K562 (cell line): Measurements from ENCODE around the gene NUTM1. TPM values are rescaled to one million over a fixed set of nuclear protein-coding genes. Genes with fewer than 3 reads are reported as not detected.
A peak's percentile ranks its signal among the peaks of the same experiment; 100 is the strongest.

Source experiments
- microRNA counts: library from miRNA; unstranded; fragments of <30 nt; microRNA quantifications from one replicate; lab custom pipeline; 2016
- microRNA-seq: library from miRNA; unstranded; fragments of <30 nt; microRNA quantifications from one replicate; pipeline ENCODE4, GENCODE V29; 2018; ENCODE audit warnings: borderline microRNAs expressed
- polyA plus RNA-seq, 8 experiments: library from polyadenylated mRNA; depleted of rRNA in 4 of 8; stranded (reverse) in 5 of 8; unstranded in 3 of 8; fragments of >200 nt; fragmentation: Nextera tagmentation in 2 of 8; fragmentation: Illumina TruSeq in 1 of 8; extraction: Ambion mirVana in 2 of 8; extraction: Trizol in 1 of 8; gene quantifications; 2 replicates each; pipeline versions ENCODE4 v1.2.1 to v1.2.3, GENCODE V29; 2011 to 2014; ENCODE audit warnings: inconsistent platforms in 1 of 8, missing spikeins in 1 of 8
- small RNA-seq: library from RNA; depleted of rRNA; stranded (forward); fragments of <200 nt; gene quantifications from one replicate; pipeline ENCODE3, GENCODE V24; 2014
- total RNA-seq, 7 experiments: library from RNA; depleted of rRNA in 6 of 7; stranded (reverse); fragments of >200 nt in 6 of 7; fragmentation: Illumina TruSeq in 2 of 7; extraction: Trizol in 2 of 7; gene quantifications; 2 replicates each; pipeline versions ENCODE4 v1.2.1 to v1.2.3, GENCODE V29; 2011 to 2021; ENCODE audit warnings: low replicate concordance in 1 of 7

Gene NUTM1
- total and polyA plus RNA-seq, 9 of the 15 experiments (the other 6 are each of a cell fraction or from before 2014, with no cell fraction given), result 0.01 to 0.05 (median 0.04) TPM; not detected in 4

MicroRNAs within 50 kb of the gene (microRNA counts, 767-probe panel; counts per million panel counts)
- 1,983 counts per million, percentile 51 among the panel's probes with 10 or more counts for microRNA hsa-miR-1233 (lab: Ali Mortazavi, UCI)

Small RNAs within 50 kb of the gene (microRNA-seq; reads per million reads assigned to microRNA genes)
- not detected for gene MIR1233-1

Small RNAs within 50 kb of the gene (small RNA-seq; reads per million reads assigned to genes)
- gene MIR1233-1 (not detected), gene RF00019 (not detected)

Other genes starting within 250 kb of the NUTM1 start
Only the 7 nearest of the 9 such genes appear.
- 21.2 and 21.3 TPM in 2 replicates for gene KATNBL1, start 133.2 kb upstream of the NUTM1 start, total RNA-seq (2014; rRNA removed)
- 40.0 and 51.1 TPM in 2 replicates for gene KATNBL1, start 133.2 kb upstream of the NUTM1 start, total RNA-seq (2014; rRNA removed; fragmentation: Illumina TruSeq; extraction: Trizol)
- 34.3 and 40.2 TPM in 2 replicates for gene KATNBL1, start 133.2 kb upstream of the NUTM1 start, total RNA-seq (2015; rRNA removed; fragmentation: Illumina TruSeq; extraction: Trizol)
- gene KATNBL1, start 133.2 kb upstream of the NUTM1 start, total RNA-seq (2021), result 27.8 and 30.0 TPM in 2 replicates
- gene KATNBL1, start 133.2 kb upstream of the NUTM1 start, polyA plus RNA-seq (2011; rRNA removed), result 43.5 and 46.0 TPM in 2 replicates
- 18.2 and 22.3 TPM in 2 replicates for gene KATNBL1, start 133.2 kb upstream of the NUTM1 start, polyA plus RNA-seq (2014; fragmentation: Illumina TruSeq; extraction: Trizol)
- gene KATNBL1, start 133.2 kb upstream of the NUTM1 start, polyA plus RNA-seq (2014; fragmentation: Nextera tagmentation; extraction: Ambion mirVana), result 10 to 100 TPM in 1 of 2 experiments, 1 to 10 TPM in 1; 6.6 to 10.6 TPM
- 24.0 and 27.7 TPM in 2 replicates for gene KATNBL1, start 133.2 kb upstream of the NUTM1 start, polyA plus RNA-seq (2014; rRNA removed)
- gene EMC4, start 118.3 kb upstream of the NUTM1 start, total RNA-seq (2014; rRNA removed), result 143 and 189 TPM in 2 replicates
- gene EMC4, start 118.3 kb upstream of the NUTM1 start, total RNA-seq (2014; rRNA removed; fragmentation: Illumina TruSeq; extraction: Trizol), result 104 and 107 TPM in 2 replicates
- 99.8 and 111 TPM in 2 replicates for gene EMC4, start 118.3 kb upstream of the NUTM1 start, total RNA-seq (2015; rRNA removed; fragmentation: Illumina TruSeq; extraction: Trizol)
- gene EMC4, start 118.3 kb upstream of the NUTM1 start, total RNA-seq (2021), result 98.2 and 102 TPM in 2 replicates
- gene EMC4, start 118.3 kb upstream of the NUTM1 start, polyA plus RNA-seq (2011; rRNA removed), result 83.3 and 88.4 TPM in 2 replicates
- gene EMC4, start 118.3 kb upstream of the NUTM1 start, polyA plus RNA-seq (2014; fragmentation: Illumina TruSeq; extraction: Trizol), result 130 and 139 TPM in 2 replicates
- gene EMC4, start 118.3 kb upstream of the NUTM1 start, polyA plus RNA-seq (2014; fragmentation: Nextera tagmentation; extraction: Ambion mirVana), result 10 to 100 TPM; 46.0 to 59.3 TPM
- gene EMC4, start 118.3 kb upstream of the NUTM1 start, polyA plus RNA-seq (2014; rRNA removed), result 137 and 181 TPM in 2 replicates
- gene SLC12A6, start 5.5 kb upstream of the NUTM1 start, total RNA-seq (2014; rRNA removed), result 4.9 and 5.4 TPM in 2 replicates
- 8.0 and 9.9 TPM in 2 replicates for gene SLC12A6, start 5.5 kb upstream of the NUTM1 start, total RNA-seq (2014; rRNA removed; fragmentation: Illumina TruSeq; extraction: Trizol)
- 6.7 and 7.6 TPM in 2 replicates for gene SLC12A6, start 5.5 kb upstream of the NUTM1 start, total RNA-seq (2015; rRNA removed; fragmentation: Illumina TruSeq; extraction: Trizol)
- gene SLC12A6, start 5.5 kb upstream of the NUTM1 start, total RNA-seq (2021), result 9.0 and 9.4 TPM in 2 replicates
- gene SLC12A6, start 5.5 kb upstream of the NUTM1 start, polyA plus RNA-seq (2011; rRNA removed), result 16.3 and 16.4 TPM in 2 replicates
- 9.5 and 10.2 TPM in 2 replicates for gene SLC12A6, start 5.5 kb upstream of the NUTM1 start, polyA plus RNA-seq (2014; fragmentation: Illumina TruSeq; extraction: Trizol)
- gene SLC12A6, start 5.5 kb upstream of the NUTM1 start, polyA plus RNA-seq (2014; fragmentation: Nextera tagmentation; extraction: Ambion mirVana), result 1 to 10 TPM; 1.4 to 2.2 TPM
- 5.7 and 7.5 TPM in 2 replicates for gene SLC12A6, start 5.5 kb upstream of the NUTM1 start, polyA plus RNA-seq (2014; rRNA removed)
- gene NOP10, start 179 bp upstream of the NUTM1 start, total RNA-seq (2014; rRNA removed), result 252 and 327 TPM in 2 replicates
- gene NOP10, start 179 bp upstream of the NUTM1 start, total RNA-seq (2014; rRNA removed; fragmentation: Illumina TruSeq; extraction: Trizol), result 442 and 449 TPM in 2 replicates
- 420 and 437 TPM in 2 replicates for gene NOP10, start 179 bp upstream of the NUTM1 start, total RNA-seq (2015; rRNA removed; fragmentation: Illumina TruSeq; extraction: Trizol)
- gene NOP10, start 179 bp upstream of the NUTM1 start, total RNA-seq (2021), result 250 and 262 TPM in 2 replicates
- 616 and 642 TPM in 2 replicates for gene NOP10, start 179 bp upstream of the NUTM1 start, polyA plus RNA-seq (2011; rRNA removed)
- gene NOP10, start 179 bp upstream of the NUTM1 start, polyA plus RNA-seq (2014; fragmentation: Illumina TruSeq; extraction: Trizol), result 570 and 631 TPM in 2 replicates
- 1,000 to 10,000 TPM; 1,599 to 1,663 TPM for gene NOP10, start 179 bp upstream of the NUTM1 start, polyA plus RNA-seq (2014; fragmentation: Nextera tagmentation; extraction: Ambion mirVana)
- gene NOP10, start 179 bp upstream of the NUTM1 start, polyA plus RNA-seq (2014; rRNA removed), result 428 and 573 TPM in 2 replicates
- 7.3 and 12.4 TPM in 2 replicates for gene LPCAT4, start 23.9 kb downstream of the NUTM1 start, total RNA-seq (2014; rRNA removed)
- gene LPCAT4, start 23.9 kb downstream of the NUTM1 start, total RNA-seq (2014; rRNA removed; fragmentation: Illumina TruSeq; extraction: Trizol), result 7.7 and 10.8 TPM in 2 replicates
- 13.3 and 14.4 TPM in 2 replicates for gene LPCAT4, start 23.9 kb downstream of the NUTM1 start, total RNA-seq (2015; rRNA removed; fragmentation: Illumina TruSeq; extraction: Trizol)
- gene LPCAT4, start 23.9 kb downstream of the NUTM1 start, total RNA-seq (2021), result 29.2 and 29.6 TPM in 2 replicates
- 27.5 and 48.2 TPM in 2 replicates for gene LPCAT4, start 23.9 kb downstream of the NUTM1 start, polyA plus RNA-seq (2011; rRNA removed)
- gene LPCAT4, start 23.9 kb downstream of the NUTM1 start, polyA plus RNA-seq (2014; fragmentation: Illumina TruSeq; extraction: Trizol), result 27.2 and 34.3 TPM in 2 replicates
- gene LPCAT4, start 23.9 kb downstream of the NUTM1 start, polyA plus RNA-seq (2014; fragmentation: Nextera tagmentation; extraction: Ambion mirVana), result 10 to 100 TPM in 1 of 2 experiments, 1 to 10 TPM in 1; 7.6 to 12.3 TPM
- 28.4 and 32.7 TPM in 2 replicates for gene LPCAT4, start 23.9 kb downstream of the NUTM1 start, polyA plus RNA-seq (2014; rRNA removed)
- gene GOLGA8A, start 94.5 kb downstream of the NUTM1 start, total RNA-seq (2014; rRNA removed), result 34.6 and 35.3 TPM in 2 replicates
- gene GOLGA8A, start 94.5 kb downstream of the NUTM1 start, total RNA-seq (2014; rRNA removed; fragmentation: Illumina TruSeq; extraction: Trizol), result 55.9 and 56.3 TPM in 2 replicates
- gene GOLGA8A, start 94.5 kb downstream of the NUTM1 start, total RNA-seq (2015; rRNA removed; fragmentation: Illumina TruSeq; extraction: Trizol), result 48.3 and 52.6 TPM in 2 replicates
- gene GOLGA8A, start 94.5 kb downstream of the NUTM1 start, total RNA-seq (2021), result 77.0 and 86.3 TPM in 2 replicates
- 98.9 and 99.2 TPM in 2 replicates for gene GOLGA8A, start 94.5 kb downstream of the NUTM1 start, polyA plus RNA-seq (2011; rRNA removed)
- 65.7 and 82.7 TPM in 2 replicates for gene GOLGA8A, start 94.5 kb downstream of the NUTM1 start, polyA plus RNA-seq (2014; fragmentation: Illumina TruSeq; extraction: Trizol)
- 10 to 100 TPM; 11.2 to 12.4 TPM for gene GOLGA8A, start 94.5 kb downstream of the NUTM1 start, polyA plus RNA-seq (2014; fragmentation: Nextera tagmentation; extraction: Ambion mirVana)
- gene GOLGA8A, start 94.5 kb downstream of the NUTM1 start, polyA plus RNA-seq (2014; rRNA removed), result 144 and 191 TPM in 2 replicates
- gene GOLGA8B, start 240.3 kb downstream of the NUTM1 start, total RNA-seq (2014; rRNA removed), result 42.7 and 54.1 TPM in 2 replicates
- 45.5 and 53.2 TPM in 2 replicates for gene GOLGA8B, start 240.3 kb downstream of the NUTM1 start, total RNA-seq (2014; rRNA removed; fragmentation: Illumina TruSeq; extraction: Trizol)
- 33.8 TPM in 2 replicates for gene GOLGA8B, start 240.3 kb downstream of the NUTM1 start, total RNA-seq (2015; rRNA removed; fragmentation: Illumina TruSeq; extraction: Trizol)
- 65.3 and 79.5 TPM in 2 replicates for gene GOLGA8B, start 240.3 kb downstream of the NUTM1 start, total RNA-seq (2021)
- gene GOLGA8B, start 240.3 kb downstream of the NUTM1 start, polyA plus RNA-seq (2011; rRNA removed), result 120 and 133 TPM in 2 replicates
- gene GOLGA8B, start 240.3 kb downstream of the NUTM1 start, polyA plus RNA-seq (2014; fragmentation: Illumina TruSeq; extraction: Trizol), result 63.1 and 84.4 TPM in 2 replicates
- 10 to 100 TPM in 1 of 2 experiments, 1 to 10 TPM in 1; 7.9 to 10.2 TPM for gene GOLGA8B, start 240.3 kb downstream of the NUTM1 start, polyA plus RNA-seq (2014; fragmentation: Nextera tagmentation; extraction: Ambion mirVana)
- gene GOLGA8B, start 240.3 kb downstream of the NUTM1 start, polyA plus RNA-seq (2014; rRNA removed), result 166 and 236 TPM in 2 replicates